Pancreas (tissue), 10 donors: Measurements from ENCODE around the gene CD70. TPM values are rescaled to one million over a fixed set of nuclear protein-coding genes. Genes with fewer than 3 reads are reported as not detected.
A peak's percentile ranks its signal among the peaks of the same experiment; 100 is the strongest.

ENCODE experiments used
- ATAC-seq, 4 donors: fragments of 200-7000 bp; cut with Tn5 transposase; one replicate each; pipeline versions ENCODE4 v1.8.0 to v1.9.1; 2020; ENCODE audit warnings: mild to moderate bottlenecking in 4 of 4, moderate library complexity in 4 of 4
- DNase-seq, 6 donors: peaks; one replicate each; pipeline ENCODE4 v3.0.0-alpha.2; 2020
- FAIRE-seq: peaks from 2 replicates; lab custom pipeline; 2012; peaks lifted over from hg19 to GRCh38; lab: Jason Lieb, UNC
- H3K27ac ChIP-seq, 4 donors: fragments of 200-600 bp; sonication (generic); 1 replicate in 3 of 4; 2 replicates in 1 of 4; pipeline versions ENCODE4 v1.5.0 to v1.8.0; 2020
- H3K27me3 ChIP-seq, 4 donors: fragments of 200-600 bp; one replicate each; pipeline ENCODE4 v1.8.0; 2021
- H3K36me3 ChIP-seq, 3 donors: fragments of 200-600 bp; sonication (generic) in 1 of 3; one replicate each; pipeline versions ENCODE4 v1.5.0 to v1.8.0; 2020 to 2021
- H3K4me1 ChIP-seq, 3 donors: fragments of 200-600 bp; one replicate each; pipeline ENCODE4 v1.8.0; 2021
- H3K4me3 ChIP-seq, 4 donors: fragments of 200-600 bp; sonication (generic) in 2 of 4; one replicate each; pipeline versions ENCODE4 v1.5.0 to v1.8.0; 2020 to 2021
- H3K9me3 ChIP-seq, 4 donors: fragments of 200-600 bp; one replicate each; pipeline ENCODE4 v1.8.0; 2021
- WGBS, 2 donors: extraction: QIAGEN DNeasy Blood & Tissue Kit; methylation state at CpG; one replicate each; pipeline ENCODE4 v1.1.7; 2013; 5-methylcytosine and 5-hydroxymethylcytosine counted together
- intact Hi-C, 3 donors: fragments of 100-400 bp; cut with DNase I; formaldehyde crosslinking; loops; one replicate each; pipeline versions ENCODE4 v1.11.1 to v1.14.2; 2022
- polyA plus RNA-seq, 2 donors: library from polyadenylated mRNA; stranded (reverse); fragments of 200-250 nt; gene quantifications; one replicate each; pipeline ENCODE4 v1.2.3, GENCODE V29; 2013
- total RNA-seq, 6 donors: library from RNA; stranded (reverse); fragmentation: NEBNext Ultra II Directional in 4 of 6; extraction: Animal tissue kit (Norgen Biotek cat#: 25700) in 4 of 6; gene quantifications; one replicate each; pipeline versions ENCODE4 v1.2.1 to v1.2.4, GENCODE V29; 2021 to 2023
- TF ChIP-seq, protein P1 (sequence below), 4 donors: fragments of 200-600 bp; sonication (generic) in 3 of 4; IDR thresholded peaks; one replicate each; pipeline versions ENCODE4 v1.5.0 to v1.8.0; 2021; ENCODE audit warnings: antibody characterized with exemption in 4 of 4
- donor health status: healthy with polysubstance abuse.
- donor health status: DM: no; HTN: no; CAD: no; lungs with moderate emphysema.
- donor health status: DM: no; HTN: no; CAD: no.
- donor health status: control.
- donor health status: control.
- donor health status: Bipolar disorder and iron deficiency.
- donor health status: DM: yes; HTN: yes; CAD: no.
- donor health status: DM: no; HTN: no; CAD: no.
- donor health status: DM: no; HTN: no; CAD: no.
- donor health status: DM: yes; HTN: yes; CAD: no.

The CD70 gene
- total and polyA plus RNA-seq, 8 donors: 0.16 TPM; not detected in 7

DNA sequence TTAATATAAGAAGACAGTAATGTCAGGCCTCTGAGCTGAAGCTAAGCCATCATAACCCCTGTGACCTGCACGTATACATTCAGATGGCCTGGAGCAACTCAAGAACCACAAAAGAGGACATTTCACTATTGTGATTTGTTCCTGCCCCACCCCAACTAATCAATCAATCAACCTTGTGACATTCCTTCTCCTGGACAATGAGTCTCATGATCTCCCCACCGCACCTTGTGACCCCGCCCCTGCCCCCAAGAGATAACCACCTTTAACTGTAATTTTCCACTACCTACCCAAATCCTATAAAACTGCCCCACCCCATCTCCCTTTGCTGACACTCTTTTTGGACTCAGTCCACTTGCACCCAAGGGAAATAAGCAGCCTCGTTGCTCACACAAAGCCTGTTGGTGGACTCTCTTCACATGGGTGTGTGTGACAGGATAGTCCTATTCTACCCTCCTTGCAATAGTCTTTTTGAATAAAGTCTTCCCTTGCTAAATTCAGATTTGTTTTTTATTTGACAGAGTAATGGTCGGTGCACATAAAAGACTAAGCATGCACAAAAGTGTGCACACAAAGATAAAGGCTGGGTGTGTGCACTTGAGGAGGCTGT, 14.0 kb downstream of the CD70 start:
- no peak overlapping the region for H3K4me3 ChIP-seq
- no peaks in the 10 kb centered on the region for H3K9me3 ChIP-seq
- peaks cover 0 to 7% (median 0%) of the 10 kb centered on the region in 4 donors for H3K27me3 ChIP-seq
- FAIRE-seq (no peak), ATAC-seq (no peak), DNase-seq (no peak)
- WGBS, 2 donors: 51 to 55% methylated on average over 5 of the region's 5 CpGs
- no peak overlapping the region for H3K27ac ChIP-seq
- no peaks in the 10 kb centered on the region for H3K36me3 ChIP-seq
- TF ChIP-seq, protein P1, sequence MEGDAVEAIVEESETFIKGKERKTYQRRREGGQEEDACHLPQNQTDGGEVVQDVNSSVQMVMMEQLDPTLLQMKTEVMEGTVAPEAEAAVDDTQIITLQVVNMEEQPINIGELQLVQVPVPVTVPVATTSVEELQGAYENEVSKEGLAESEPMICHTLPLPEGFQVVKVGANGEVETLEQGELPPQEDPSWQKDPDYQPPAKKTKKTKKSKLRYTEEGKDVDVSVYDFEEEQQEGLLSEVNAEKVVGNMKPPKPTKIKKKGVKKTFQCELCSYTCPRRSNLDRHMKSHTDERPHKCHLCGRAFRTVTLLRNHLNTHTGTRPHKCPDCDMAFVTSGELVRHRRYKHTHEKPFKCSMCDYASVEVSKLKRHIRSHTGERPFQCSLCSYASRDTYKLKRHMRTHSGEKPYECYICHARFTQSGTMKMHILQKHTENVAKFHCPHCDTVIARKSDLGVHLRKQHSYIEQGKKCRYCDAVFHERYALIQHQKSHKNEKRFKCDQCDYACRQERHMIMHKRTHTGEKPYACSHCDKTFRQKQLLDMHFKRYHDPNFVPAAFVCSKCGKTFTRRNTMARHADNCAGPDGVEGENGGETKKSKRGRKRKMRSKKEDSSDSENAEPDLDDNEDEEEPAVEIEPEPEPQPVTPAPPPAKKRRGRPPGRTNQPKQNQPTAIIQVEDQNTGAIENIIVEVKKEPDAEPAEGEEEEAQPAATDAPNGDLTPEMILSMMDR (IDR thresholded peaks at IDR 0.05): no peak
- H3K4me1 ChIP-seq: no peaks in the 10 kb centered on the region
- intact Hi-C loops: no loop called here

DNA sequence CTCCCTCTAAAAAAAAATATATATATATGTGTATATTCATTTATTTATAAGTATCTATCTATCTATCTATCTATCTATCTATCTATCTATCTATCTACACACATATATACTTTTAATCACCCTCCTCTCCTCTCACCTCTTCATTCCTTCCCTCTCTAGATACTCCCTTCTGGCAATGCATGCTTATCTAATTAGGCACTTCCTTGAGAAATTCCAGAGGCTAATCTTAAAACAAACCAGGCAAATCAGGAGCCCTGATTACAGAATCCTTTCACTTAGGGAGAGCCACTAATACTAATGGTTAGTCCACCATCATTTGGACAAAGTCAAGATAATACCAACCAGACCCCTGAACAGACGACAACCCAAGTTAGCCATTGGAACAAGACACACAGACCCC, 17.6 kb downstream of the CD70 start:
- Histone ChIP-seq H3K9me3 (no peaks in the 10 kb centered on the region), H3K27me3 (peaks cover 0 to 7% (median 0%) of the 10 kb centered on the region in 4 donors), H3K36me3 (no peaks in the 10 kb centered on the region), H3K27ac (no peak overlapping the region), H3K4me3 (no peak overlapping the region), H3K4me1 (no peaks in the 10 kb centered on the region)
- DNase-seq (no peak), FAIRE-seq (no peak), ATAC-seq (no peak)
- intact Hi-C loops: no loop called here
- TF ChIP-seq, protein P1 (IDR thresholded peaks at IDR 0.05): no peak
- WGBS, 2 donors: 25 to 36% methylated on average over 1 of the region's 1 CpG

DNA sequence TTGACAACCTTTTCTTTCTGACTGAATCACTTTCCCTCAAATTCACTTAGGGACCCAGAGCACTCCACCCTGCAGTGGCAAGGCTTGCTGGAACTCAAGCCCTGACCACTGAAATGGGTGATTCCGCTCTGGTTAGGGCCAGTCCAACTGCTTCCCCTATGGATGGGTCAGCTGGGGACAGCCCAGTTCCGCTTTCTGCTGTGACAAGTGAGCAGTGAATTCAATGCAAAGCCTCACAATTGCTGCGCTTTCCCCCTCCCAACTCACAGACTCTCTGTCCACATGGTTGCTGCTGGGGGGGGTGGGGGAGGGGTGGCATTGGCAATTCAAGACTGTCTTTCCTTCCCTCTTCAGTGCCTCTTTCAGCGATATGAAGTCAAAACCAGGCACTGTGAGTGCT, 18.7 kb downstream of the CD70 start:
- no peak overlapping the region for H3K4me3 ChIP-seq
- FAIRE-seq (no peak), DNase-seq (peak in 1 of 6 donors; percentile 34), ATAC-seq (peak in 2 of 4 donors; percentile 38 to 73)
- H3K4me1 ChIP-seq: no peaks in the 10 kb centered on the region
- H3K27ac ChIP-seq: no peak overlapping the region
- TF ChIP-seq, protein P1 (IDR thresholded peaks at IDR 0.05): no peak
- no peaks in the 10 kb centered on the region for H3K9me3 ChIP-seq
- H3K36me3 ChIP-seq: no peaks in the 10 kb centered on the region
- WGBS, 2 donors: 42 to 51% methylated on average over 4 of the region's 4 CpGs
- peaks cover 0 to 7% (median 0%) of the 10 kb centered on the region in 4 donors for H3K27me3 ChIP-seq
- intact Hi-C loops: no loop called here

DNA sequence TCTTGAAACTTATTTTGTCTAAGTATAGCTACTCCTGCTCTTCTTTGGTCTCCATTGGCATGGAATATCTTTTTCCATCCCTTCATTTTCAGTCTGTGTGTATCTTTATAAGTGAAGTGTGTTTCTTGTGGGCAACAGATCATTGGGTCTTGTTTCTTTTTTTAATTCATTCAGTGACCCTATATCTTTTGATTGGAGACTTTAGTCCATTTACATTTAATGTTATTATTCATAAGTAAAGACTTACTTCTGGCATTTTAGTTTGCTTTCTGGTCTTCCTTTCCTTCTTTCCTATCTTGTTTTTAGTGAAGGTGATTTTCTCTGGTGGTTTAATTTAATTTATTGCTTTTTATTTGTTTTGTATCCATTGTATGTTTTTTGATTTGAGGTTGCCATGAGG, 19.8 kb downstream of the CD70 start:
- TF ChIP-seq, protein P1 (IDR thresholded peaks at IDR 0.05): no peak
- no peak overlapping the region for H3K27ac ChIP-seq
- H3K4me1 ChIP-seq: no peaks in the 10 kb centered on the region
- no peak overlapping the region for H3K4me3 ChIP-seq
- FAIRE-seq (no peak), DNase-seq (no peak), ATAC-seq (no peak)
- no peaks in the 10 kb centered on the region for H3K36me3 ChIP-seq
- no peaks in the 10 kb centered on the region for H3K9me3 ChIP-seq
- peaks cover 0 to 7% (median 0%) of the 10 kb centered on the region in 4 donors for H3K27me3 ChIP-seq
- intact Hi-C loops: no loop called here

DNA sequence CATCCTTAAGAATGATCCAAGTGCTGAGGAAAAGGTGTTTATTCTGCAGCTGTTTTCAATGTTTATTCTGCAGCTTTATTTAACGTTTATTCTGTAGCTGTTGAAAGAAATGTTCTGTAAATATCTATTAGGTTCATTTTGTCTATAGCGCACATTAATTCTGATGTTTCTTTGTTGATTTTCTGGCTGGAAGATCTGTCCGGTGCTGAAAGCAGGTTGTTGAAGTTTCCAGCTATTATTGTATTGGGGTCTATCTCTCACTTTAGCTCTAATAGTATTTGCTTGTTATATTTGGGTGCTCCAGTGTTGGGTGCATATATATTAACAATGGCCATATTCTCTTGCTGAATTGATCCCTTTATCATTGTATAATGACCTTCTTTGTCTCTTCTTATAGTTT, 20.2 kb downstream of the CD70 start:
- ATAC-seq: no peak
- intact Hi-C loops: no loop called here
- H3K27ac ChIP-seq: no peak overlapping the region
- DNase-seq: no peak
- 43 to 61% methylated on average over 3 of the region's 3 CpGs for WGBS, 2 donors
- H3K9me3 ChIP-seq: no peaks in the 10 kb centered on the region
- no peaks in the 10 kb centered on the region for H3K4me1 ChIP-seq
- no peak for FAIRE-seq
- TF ChIP-seq, protein P1 (IDR thresholded peaks at IDR 0.05): no peak
- peaks cover 0 to 7% (median 0%) of the 10 kb centered on the region in 4 donors for H3K27me3 ChIP-seq
- no peaks in the 10 kb centered on the region for H3K36me3 ChIP-seq
- no peak overlapping the region for H3K4me3 ChIP-seq
